H1 (cell line): ENCODE measurements around the gene MAGI2.

Experiments
- CBX5 ChIP-seq: fragments of 300-800, 300-1000 bp; sonication (generic); IDR thresholded peaks from 2 replicates; pipeline ENCODE4 v1.7.1; 2016; ENCODE audit warnings: antibody characterized with exemption, low read length, low read depth
- CHD2 ChIP-seq: IDR thresholded peaks from 2 replicates; pipeline ENCODE4 v1.6.1; 2012; ENCODE audit warnings: low read length, improper control_type of control experiment
- EGR1 ChIP-seq: IDR thresholded peaks from 2 replicates; pipeline ENCODE4 v1.6.1; 2011; ENCODE audit warnings: low read depth, low read length, borderline replicate concordance
- POLR2A ChIP-seq, 2 experiments: IDR thresholded peaks; 1 replicate in 1 of 2; 2 replicates in 1 of 2; pipeline ENCODE4 v1.6.1; 2011; ENCODE audit warnings: low read depth in 2 of 2, low read length in 2 of 2, mild to moderate bottlenecking in 2 of 2; ENCODE audit errors: control extremely low read depth in 1 of 2
- RBBP5 ChIP-seq: IDR thresholded peaks from 2 replicates; pipeline ENCODE4 v1.7.1; 2012; ENCODE audit warnings: low read depth, mild to moderate bottlenecking, inconsistent platforms, low read length, moderate library complexity, borderline replicate concordance
- RFX5 ChIP-seq: IDR thresholded peaks from 2 replicates; pipeline ENCODE4 v1.6.1; 2011; ENCODE audit warnings: low read depth, low read length, improper control_type of control experiment, borderline replicate concordance
- SIN3A ChIP-seq, 2 experiments: IDR thresholded peaks in 1 of 2; conservative IDR thresholded peaks in 1 of 2; 2 replicates each; pipeline ENCODE4 v1.6.1; 2011 to 2012; ENCODE audit warnings: low read length in 2 of 2, improper control_type of control experiment in 1 of 2, low read depth in 1 of 2, mild to moderate bottlenecking in 1 of 2
- SP1 ChIP-seq: IDR thresholded peaks from 2 replicates; pipeline ENCODE4 v1.6.1; 2011; ENCODE audit warnings: low read depth, low read length
- TCF12 ChIP-seq: IDR thresholded peaks from 2 replicates; pipeline ENCODE4 v1.6.1; 2011; ENCODE audit warnings: low read depth, mild to moderate bottlenecking, low read length
- TF ChIP-seq, protein P1 (sequence below), 3 experiments: IDR thresholded peaks; 1 replicate in 2 of 3; 2 replicates in 1 of 3; pipeline versions ENCODE4 v1.5.1 to v1.6.1; 2011; ENCODE audit warnings: low read length in 3 of 3, mild to moderate bottlenecking in 3 of 3, inconsistent platforms in 2 of 3, low read depth in 1 of 3, moderate library complexity in 1 of 3; ENCODE audit not compliant: insufficient read depth in 1 of 3; ENCODE audit errors: control extremely low read depth in 1 of 3

DNA sequence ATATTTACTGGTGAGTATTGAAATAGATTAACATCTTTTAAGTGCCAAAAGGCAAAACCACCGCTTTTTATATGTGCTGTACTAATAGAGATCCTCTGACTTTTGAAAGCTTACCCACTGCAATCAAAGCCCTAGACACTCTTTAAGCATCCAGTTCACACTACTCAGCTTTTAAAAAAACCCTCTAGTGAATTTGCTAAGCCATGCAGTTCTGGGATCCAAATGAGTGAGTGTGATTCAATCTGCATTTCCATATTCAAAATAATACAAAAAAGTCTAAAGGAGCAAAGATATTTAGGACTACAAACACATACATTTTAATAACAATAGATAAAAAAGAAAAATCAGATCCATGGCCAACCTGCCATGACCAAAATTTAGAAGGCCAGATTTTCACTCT lies 288.2 kb downstream of the MAGI2 start:
- TF ChIP-seq, protein P1, sequence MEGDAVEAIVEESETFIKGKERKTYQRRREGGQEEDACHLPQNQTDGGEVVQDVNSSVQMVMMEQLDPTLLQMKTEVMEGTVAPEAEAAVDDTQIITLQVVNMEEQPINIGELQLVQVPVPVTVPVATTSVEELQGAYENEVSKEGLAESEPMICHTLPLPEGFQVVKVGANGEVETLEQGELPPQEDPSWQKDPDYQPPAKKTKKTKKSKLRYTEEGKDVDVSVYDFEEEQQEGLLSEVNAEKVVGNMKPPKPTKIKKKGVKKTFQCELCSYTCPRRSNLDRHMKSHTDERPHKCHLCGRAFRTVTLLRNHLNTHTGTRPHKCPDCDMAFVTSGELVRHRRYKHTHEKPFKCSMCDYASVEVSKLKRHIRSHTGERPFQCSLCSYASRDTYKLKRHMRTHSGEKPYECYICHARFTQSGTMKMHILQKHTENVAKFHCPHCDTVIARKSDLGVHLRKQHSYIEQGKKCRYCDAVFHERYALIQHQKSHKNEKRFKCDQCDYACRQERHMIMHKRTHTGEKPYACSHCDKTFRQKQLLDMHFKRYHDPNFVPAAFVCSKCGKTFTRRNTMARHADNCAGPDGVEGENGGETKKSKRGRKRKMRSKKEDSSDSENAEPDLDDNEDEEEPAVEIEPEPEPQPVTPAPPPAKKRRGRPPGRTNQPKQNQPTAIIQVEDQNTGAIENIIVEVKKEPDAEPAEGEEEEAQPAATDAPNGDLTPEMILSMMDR (IDR thresholded peaks at IDR 0.05; ENCODE audit: control extremely low read depth in 1 of 3, insufficient read depth in 1 of 3, low read depth in 1 of 3, low read length in 3 of 3), result no peak
- TF ChIP-seq EGR1, result no peak
- no peak for TF ChIP-seq RBBP5
- TF ChIP-seq SP1, result no peak
- TF ChIP-seq CBX5, result no peak
- no peak for TF ChIP-seq TCF12
- no peak for TF ChIP-seq POLR2A (IDR thresholded peaks at IDR 0.05; ENCODE audit: control extremely low read depth in 1 of 2, low read depth in 2 of 2, low read length in 2 of 2)
- no peak for TF ChIP-seq RFX5
- no peak for TF ChIP-seq SIN3A (conservative IDR thresholded peaks at IDR 0.05 in 1 of 2, IDR thresholded peaks at IDR 0.05 in 1 of 2; ENCODE audit: low read depth in 1 of 2, low read length in 2 of 2)
- TF ChIP-seq CHD2, result no peak
